Measurements from ENCODE around the gene IL10RB.
A peak's percentile ranks its signal among the peaks of the same experiment; 100 is the strongest.
"Not testable (repeated sequence)": the region's sequence is repeated elsewhere in the genome, so short reads cannot be mapped to it uniquely, and the experiment has no call there.

The IL10RB gene

GRCh38 chr21:33241846-33242245 lies 24.3 kb upstream of the IL10RB start:
- DNase-seq (ENCODE audit: low spot score): no peak

- DNase-seq (ENCODE audit: low spot score): not testable (repeated sequence)
These were observed 23.3 kb upstream of the IL10RB start for GRCh38 chr21:33242846-33243245.

GRCh38 chr21:33244082-33244778 lies 21.9 kb upstream of the IL10RB start:
- DNase-seq (ENCODE audit: low spot score): no peak

- no peak for DNase-seq (ENCODE audit: low spot score)
These were observed 21.4 kb upstream of the IL10RB start for GRCh38 chr21:33244779-33245105.

DNA sequence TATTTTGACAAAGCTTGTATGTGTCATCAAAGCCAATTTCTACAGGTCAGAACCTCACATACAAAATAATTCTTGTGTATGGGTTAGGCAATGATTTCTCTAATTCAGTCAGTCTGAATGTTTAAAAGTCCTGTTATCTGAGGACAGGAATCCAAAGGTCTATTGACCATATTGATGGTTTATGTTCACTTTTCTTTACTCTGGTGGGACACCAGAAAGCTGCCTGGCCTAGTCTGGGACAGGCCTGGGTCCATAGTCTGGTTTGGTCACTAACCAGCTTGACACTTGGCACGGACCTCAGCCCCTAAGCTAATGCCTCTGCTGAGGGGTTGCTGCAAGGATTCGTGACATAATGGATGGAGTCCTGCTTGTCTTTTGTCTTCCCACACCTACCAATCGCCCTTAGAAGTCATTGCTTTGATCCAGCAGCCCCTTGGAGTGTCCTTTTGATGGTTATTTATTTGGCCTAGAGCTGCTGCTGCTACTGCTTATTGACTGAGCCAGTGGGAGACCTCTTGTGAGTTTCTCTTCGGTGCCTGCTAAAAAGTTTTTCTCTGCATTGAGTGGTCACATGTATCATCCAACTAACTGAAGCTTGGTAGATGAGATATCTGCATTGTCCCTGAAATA lies 20.8 kb upstream of the IL10RB start:
- DNase-seq (ENCODE audit: low spot score): no peak

- no peak for DNase-seq (ENCODE audit: low spot score)
These were observed 19.7 kb upstream of the IL10RB start for GRCh38 chr21:33246506-33246905.

GRCh38 chr21:33246963-33247362 lies 19.2 kb upstream of the IL10RB start:
- DNase-seq (ENCODE audit: low spot score): no peak

- DNase-seq (ENCODE audit: low spot score): no peak
These were observed 18.6 kb upstream of the IL10RB start for GRCh38 chr21:33247599-33247998.

DNA sequence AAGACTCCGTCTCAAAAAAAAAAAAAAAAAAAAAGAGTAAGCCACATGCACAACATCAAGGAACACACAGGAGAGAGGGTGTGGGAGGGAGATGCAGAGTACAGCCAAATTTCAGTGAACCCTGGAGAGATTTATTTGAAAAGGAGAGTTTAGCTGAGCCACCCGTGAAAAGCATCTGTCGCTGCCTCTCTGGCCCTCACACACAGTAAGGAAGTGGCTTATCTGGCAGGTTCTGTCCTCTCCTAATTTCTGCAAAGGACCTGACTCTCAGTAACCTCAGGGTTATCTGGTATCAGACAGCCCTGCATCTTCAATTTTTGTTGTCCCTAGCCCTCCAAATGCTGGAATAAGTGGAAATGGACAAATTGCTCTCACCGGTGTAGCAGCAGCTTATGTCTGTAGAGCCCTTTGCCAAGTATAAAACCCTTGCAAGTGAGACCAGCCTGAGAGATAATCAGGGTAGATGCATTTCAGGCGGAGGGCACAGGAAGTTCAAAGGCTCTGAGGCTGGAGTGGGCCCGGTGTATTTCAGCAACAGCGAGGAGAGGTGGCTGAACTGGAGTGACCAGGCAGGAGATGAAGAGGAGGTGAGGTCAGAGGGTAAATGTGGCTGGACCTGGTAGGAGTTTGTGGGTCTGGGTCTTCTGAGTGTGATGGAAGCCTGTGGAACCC lies 16.7 kb upstream of the IL10RB start:
- DNase-seq (ENCODE audit: low spot score): no peak

- DNase-seq (ENCODE audit: low spot score): no peak
These were observed 15.0 kb upstream of the IL10RB start for GRCh38 chr21:33251119-33251518.

DNA sequence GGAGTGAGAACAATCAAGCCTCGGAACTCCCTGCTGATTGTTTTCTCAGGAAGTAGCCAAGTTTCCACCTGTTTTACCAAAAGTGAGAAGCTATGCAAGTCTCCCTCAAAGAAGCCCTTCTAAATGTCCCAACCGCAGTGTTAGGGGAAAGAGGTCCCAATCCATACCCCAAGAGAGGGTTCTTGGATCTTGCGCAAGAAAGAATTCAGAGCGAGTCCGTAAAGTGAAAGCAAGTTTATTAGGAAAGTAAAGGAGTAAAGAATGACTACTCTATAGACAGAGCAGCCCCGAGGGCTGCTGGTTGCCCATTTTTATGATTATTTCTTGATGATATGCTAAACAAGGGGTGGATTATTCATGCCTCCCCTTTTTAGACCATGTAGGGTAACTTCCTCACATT lies 12.8 kb upstream of the IL10RB start:
- not testable (repeated sequence) for DNase-seq (ENCODE audit: low spot score)

GRCh38 chr21:33254766-33255165 lies 11.4 kb upstream of the IL10RB start:
- no peak for DNase-seq (ENCODE audit: low spot score)

DNA sequence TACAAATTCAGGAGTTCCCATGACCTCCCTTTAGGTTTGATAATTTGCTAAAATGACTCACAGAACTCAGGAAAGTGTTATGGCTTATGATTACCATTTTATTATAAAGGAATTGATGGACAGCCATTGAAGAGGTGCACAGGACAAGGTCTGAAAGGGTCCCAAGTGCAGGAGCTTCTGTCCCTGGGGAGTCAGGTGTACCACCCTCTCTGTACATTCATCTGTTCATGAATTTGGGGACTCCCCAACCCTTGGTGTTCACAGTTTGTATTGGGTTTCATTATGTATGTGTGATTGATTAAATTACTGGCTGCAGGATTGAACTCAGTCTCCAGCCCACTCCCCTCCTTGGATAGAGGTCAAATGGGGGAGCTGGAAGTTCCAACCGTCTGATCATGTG lies 10.8 kb upstream of the IL10RB start:
- no peak for DNase-seq (ENCODE audit: low spot score)

DNA sequence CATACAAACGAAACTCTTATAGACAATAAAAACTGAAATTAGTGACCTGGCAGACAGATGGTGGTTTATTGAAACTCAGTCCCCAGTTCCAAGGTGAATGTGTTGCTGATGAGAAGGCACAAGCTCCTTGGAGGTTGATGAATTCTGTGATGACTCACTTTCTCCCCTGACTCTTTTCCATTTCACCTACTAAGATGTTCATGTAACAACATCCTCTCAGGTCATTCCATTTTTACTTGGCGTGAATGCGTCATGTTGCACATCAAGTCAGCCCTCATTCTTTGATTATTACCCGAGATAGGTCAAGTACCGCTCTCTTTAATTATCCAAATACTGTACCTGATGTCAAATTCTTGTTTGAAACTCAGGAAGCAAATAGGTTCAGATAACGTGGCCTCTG lies 10.1 kb upstream of the IL10RB start:
- no peak for DNase-seq (ENCODE audit: low spot score)

DNA sequence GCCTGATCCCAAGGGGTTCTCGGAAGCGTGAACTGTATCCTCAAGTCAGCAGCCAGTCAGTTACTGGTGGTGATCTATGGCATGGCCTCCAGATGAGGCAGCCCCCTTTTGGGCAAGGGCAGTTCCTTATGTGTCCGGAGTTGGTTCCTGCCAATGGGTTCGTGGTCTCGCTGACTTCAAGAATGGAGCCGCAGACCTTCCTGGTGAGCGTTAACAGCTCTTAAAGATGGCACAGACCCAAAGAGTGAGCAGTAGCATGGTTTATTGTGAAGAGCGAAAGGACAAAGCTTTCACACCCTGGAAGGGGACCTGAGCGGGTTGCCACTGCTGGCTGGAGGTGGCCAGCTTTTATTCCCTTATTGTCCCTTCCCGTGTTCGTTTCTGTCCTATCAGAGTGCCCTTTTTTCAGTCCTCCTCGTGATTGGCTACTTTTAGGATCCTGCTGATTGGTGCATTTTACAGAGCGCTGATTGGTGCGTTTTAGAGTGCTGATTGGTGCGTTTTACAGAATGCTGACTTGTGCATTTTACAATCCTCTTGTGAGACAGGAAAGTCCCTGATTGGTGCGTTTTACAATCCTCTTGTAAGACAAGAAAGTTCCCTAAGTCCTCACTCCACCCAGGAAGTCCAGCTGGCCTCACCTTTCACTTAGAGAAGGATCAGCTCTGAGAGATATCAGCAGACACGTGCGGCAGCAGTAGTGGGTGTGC lies 8.9 kb upstream of the IL10RB start:
- no peak for DNase-seq (ENCODE audit: low spot score)

DNA sequence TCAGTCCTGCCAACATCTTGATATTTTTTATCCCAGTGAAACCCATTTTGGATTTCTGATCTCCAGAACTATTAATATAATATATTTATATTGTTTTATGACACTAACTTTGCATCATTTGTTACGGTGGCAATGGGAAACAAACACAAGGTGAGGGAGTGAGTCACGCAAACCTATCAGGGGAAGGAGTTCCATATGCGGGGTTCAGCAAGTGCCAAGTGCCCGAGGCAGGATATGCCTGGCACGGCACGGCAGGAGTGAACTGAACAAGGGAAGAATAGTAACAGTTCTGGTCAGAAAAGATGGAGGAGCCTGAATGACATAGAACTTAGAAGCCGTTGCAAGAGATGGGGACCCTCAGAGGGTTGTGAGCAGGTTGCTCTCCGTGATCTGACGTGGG lies 7.7 kb upstream of the IL10RB start:
- no peak for DNase-seq (ENCODE audit: low spot score)

DNA sequence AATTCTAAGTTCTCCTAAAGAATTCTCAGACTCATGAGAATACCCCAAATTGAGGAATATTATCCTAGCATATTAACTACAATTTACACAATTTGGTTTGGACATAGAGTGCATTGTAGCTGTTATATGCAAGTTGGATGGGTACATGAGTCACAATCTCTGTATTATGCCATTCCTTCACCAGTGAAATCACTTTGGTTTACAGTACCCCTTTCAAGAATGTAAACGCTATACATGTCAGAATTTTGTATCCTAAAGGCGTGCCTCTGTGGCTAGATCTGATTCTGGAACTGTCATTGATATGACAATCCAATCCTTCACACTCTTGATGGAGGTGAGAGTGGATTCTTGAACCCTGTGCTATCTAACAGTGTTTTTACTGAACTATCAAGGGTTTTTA lies 6.7 kb upstream of the IL10RB start:
- no peak for DNase-seq (ENCODE audit: low spot score)

DNA sequence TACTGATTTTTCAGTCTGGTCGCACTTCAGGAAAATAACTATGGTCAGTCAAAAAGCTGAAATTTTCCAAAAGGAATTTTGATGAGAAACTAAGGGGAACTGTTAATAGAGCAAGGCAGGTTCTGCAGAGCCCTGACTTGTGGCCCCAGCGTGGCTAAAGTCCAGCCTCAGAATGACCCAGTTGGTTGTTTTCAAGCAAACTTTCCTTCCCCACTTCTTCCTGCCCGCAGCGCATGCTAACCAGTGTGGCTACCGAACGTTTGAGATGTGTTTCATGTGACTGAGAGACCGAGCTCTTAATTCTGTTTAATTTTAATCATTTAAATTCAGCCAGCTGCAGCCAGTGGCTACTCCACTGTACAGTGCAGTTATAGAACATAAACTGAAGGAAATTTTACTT lies 6.2 kb upstream of the IL10RB start:
- peak; percentile 53 for DNase-seq (ENCODE audit: low spot score)

DNA sequence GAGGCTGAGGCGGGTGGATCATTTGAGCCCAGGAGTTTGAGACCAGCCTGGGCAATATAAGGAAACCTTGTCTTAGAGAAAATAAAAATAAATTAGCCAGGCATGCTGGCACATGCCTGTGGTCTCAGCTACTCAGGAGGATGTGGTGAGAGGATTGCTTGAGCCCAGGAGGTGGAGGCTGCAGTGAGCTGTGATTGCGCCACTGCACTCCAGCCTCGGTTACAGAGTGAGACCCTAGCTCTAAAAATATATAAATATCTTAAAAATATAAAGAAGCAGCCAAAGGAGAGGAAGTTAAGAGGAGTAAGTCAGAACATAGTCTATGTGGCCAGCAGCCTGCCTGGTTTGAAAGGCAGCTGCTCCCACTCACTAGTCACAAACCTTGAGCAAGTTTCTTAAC lies 4.5 kb upstream of the IL10RB start:
- no peak for DNase-seq (ENCODE audit: low spot score)

GRCh38 chr21:33262921-33263320 lies 3.2 kb upstream of the IL10RB start:
- DNase-seq (ENCODE audit: low spot score): no peak

GRCh38 chr21:33264561-33264960 lies 1.6 kb upstream of the IL10RB start:
- no peak for DNase-seq (ENCODE audit: low spot score)

- DNase-seq (ENCODE audit: low spot score): peak; percentile 60
These were observed 510 bp upstream of the IL10RB start for GRCh38 chr21:33265664-33266049.

DNA sequence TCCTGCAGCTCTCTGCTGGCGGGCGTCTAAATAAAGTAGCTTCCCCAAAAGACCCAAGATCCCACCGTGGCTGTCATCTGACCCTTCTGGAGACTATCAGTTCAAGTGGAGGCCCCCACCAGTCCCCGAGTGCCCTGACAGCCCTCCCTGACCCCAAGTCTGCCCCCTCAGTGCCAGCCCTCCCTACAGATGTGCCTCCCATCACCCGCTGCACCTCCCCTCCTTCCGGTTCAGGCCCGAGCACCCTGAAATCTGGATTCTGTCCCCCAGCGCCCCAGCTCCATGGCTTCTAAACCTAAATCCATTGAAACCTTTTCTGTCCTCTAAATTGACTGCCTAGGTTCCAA lies 595 bp downstream of the IL10RB start:
- no peak for DNase-seq (ENCODE audit: low spot score)

Data from globus pallidus (tissue), 1 donor.